ENCODE measurements around the gene FNTB. TPM values are rescaled to one million over a fixed set of nuclear protein-coding genes. Genes with fewer than 3 reads are reported as not detected.
A peak's percentile ranks its signal among the peaks of the same experiment; 100 is the strongest.

Gene FNTB
- total and polyA plus RNA-seq, 2 experiments from 2014 or later = 18.1 to 24.3 TPM

- Histone ChIP-seq H3K4me3 (no peak overlapping the region), H3K9me2 (replicated peaks; ENCODE audit: insufficient read depth) (no peaks in the 10 kb centered on the region), H2AFZ (no peak overlapping the region), H3K4me2 (no peak overlapping the region), H3K9me3 (ENCODE audit: low read depth) (no peaks in the 10 kb centered on the region), H3K27me3 (no peaks in the 10 kb centered on the region), H4K20me1 (ENCODE audit: insufficient read depth, poor library complexity, severe bottlenecking) (no peaks in the 10 kb centered on the region), H3K79me2 (peaks cover 67% of the 10 kb centered on the region), H3K36me3 (replicated peaks; ENCODE audit: insufficient read depth, low read depth) (no peaks in the 10 kb centered on the region), H3K27ac (no peak overlapping the region), H3K4me1 (ENCODE audit: insufficient read depth) (no peaks in the 10 kb centered on the region)
- WGBS (ENCODE audit: low lambda C conversion rate, missing lambda C conversion rate) = 97% methylated on average over 2 of the region's 2 CpGs
- DNase-seq (ENCODE audit: low spot score) = no peak
- no peak for TF ChIP-seq EZH2phosphoT487 (IDR thresholded peaks at IDR 0.05; ENCODE audit: low read depth, severe bottlenecking, unreplicated experiment)
- TF ChIP-seq CTCF (IDR thresholded peaks at IDR 0.05; ENCODE audit: poor library complexity) = no peak
- no peak for TF ChIP-seq EZH2 (IDR thresholded peaks at IDR 0.05; ENCODE audit: borderline replicate concordance)
Measured at GRCh38 chr14:64994540-64994939, 7.8 kb downstream of the FNTB start.

- H3K27ac ChIP-seq = no peak overlapping the region
- WGBS (ENCODE audit: low lambda C conversion rate, missing lambda C conversion rate) = 93% methylated on average over 3 of the region's 3 CpGs
- no peaks in the 10 kb centered on the region for H4K20me1 ChIP-seq (ENCODE audit: insufficient read depth, poor library complexity, severe bottlenecking)
- H3K36me3 ChIP-seq (replicated peaks; ENCODE audit: insufficient read depth, low read depth) = no peaks in the 10 kb centered on the region
- H3K9me3 ChIP-seq (ENCODE audit: low read depth) = no peaks in the 10 kb centered on the region
- H3K9me2 ChIP-seq (replicated peaks; ENCODE audit: insufficient read depth) = no peaks in the 10 kb centered on the region
- H3K4me1 ChIP-seq (ENCODE audit: insufficient read depth) = no peaks in the 10 kb centered on the region
- no peak overlapping the region for H3K4me3 ChIP-seq
- no peaks in the 10 kb centered on the region for H3K27me3 ChIP-seq
- H3K4me2 ChIP-seq = no peak overlapping the region
- H2AFZ ChIP-seq = no peak overlapping the region
- H3K79me2 ChIP-seq = peaks cover 64% of the 10 kb centered on the region
- DNase-seq (ENCODE audit: low spot score) = no peak
- TF ChIP-seq EZH2 (IDR thresholded peaks at IDR 0.05; ENCODE audit: borderline replicate concordance) (no peak), EZH2phosphoT487 (IDR thresholded peaks at IDR 0.05; ENCODE audit: low read depth, severe bottlenecking, unreplicated experiment) (no peak), CTCF (IDR thresholded peaks at IDR 0.05; ENCODE audit: poor library complexity) (no peak)
Measured at GRCh38 chr14:64995291-64995690, 8.6 kb downstream of the FNTB start.

GRCh38 chr14:64997108-64997794 lies 10.6 kb downstream of the FNTB start:
- TF ChIP-seq EZH2phosphoT487 (IDR thresholded peaks at IDR 0.05; ENCODE audit: low read depth, severe bottlenecking, unreplicated experiment) (no peak), CTCF (IDR thresholded peaks at IDR 0.05; ENCODE audit: poor library complexity) (no peak), EZH2 (IDR thresholded peaks at IDR 0.05; ENCODE audit: borderline replicate concordance) (no peak)
- WGBS (ENCODE audit: low lambda C conversion rate, missing lambda C conversion rate) = 86% methylated on average over 7 of the region's 7 CpGs
- no peak overlapping the region for H3K4me3 ChIP-seq
- no peaks in the 10 kb centered on the region for H3K27me3 ChIP-seq
- no peaks in the 10 kb centered on the region for H3K4me1 ChIP-seq (ENCODE audit: insufficient read depth)
- no peaks in the 10 kb centered on the region for H3K36me3 ChIP-seq (replicated peaks; ENCODE audit: insufficient read depth, low read depth)
- H2AFZ ChIP-seq = no peak overlapping the region
- no peaks in the 10 kb centered on the region for H4K20me1 ChIP-seq (ENCODE audit: insufficient read depth, poor library complexity, severe bottlenecking)
- no peak for DNase-seq (ENCODE audit: low spot score)
- H3K27ac ChIP-seq = peak overlapping the region; percentile 59
- H3K79me2 ChIP-seq = peaks cover 64% of the 10 kb centered on the region
- no peaks in the 10 kb centered on the region for H3K9me2 ChIP-seq (replicated peaks; ENCODE audit: insufficient read depth)
- no peak overlapping the region for H3K4me2 ChIP-seq
- H3K9me3 ChIP-seq (ENCODE audit: low read depth) = no peaks in the 10 kb centered on the region

All from hepatocyte (in vitro differentiated cells).